ENCODE data around the gene ECEL1. TPM values are rescaled to one million over a fixed set of nuclear protein-coding genes. Genes with fewer than 3 reads are reported as not detected.
"Not testable (repeated sequence)": the region's sequence is repeated elsewhere in the genome, so short reads cannot be mapped to it uniquely, and the experiment has no call there.

Gene ECEL1
- total RNA-seq, 2 donors from 2014 or later: 1.6 to 4.6 TPM

DNA sequence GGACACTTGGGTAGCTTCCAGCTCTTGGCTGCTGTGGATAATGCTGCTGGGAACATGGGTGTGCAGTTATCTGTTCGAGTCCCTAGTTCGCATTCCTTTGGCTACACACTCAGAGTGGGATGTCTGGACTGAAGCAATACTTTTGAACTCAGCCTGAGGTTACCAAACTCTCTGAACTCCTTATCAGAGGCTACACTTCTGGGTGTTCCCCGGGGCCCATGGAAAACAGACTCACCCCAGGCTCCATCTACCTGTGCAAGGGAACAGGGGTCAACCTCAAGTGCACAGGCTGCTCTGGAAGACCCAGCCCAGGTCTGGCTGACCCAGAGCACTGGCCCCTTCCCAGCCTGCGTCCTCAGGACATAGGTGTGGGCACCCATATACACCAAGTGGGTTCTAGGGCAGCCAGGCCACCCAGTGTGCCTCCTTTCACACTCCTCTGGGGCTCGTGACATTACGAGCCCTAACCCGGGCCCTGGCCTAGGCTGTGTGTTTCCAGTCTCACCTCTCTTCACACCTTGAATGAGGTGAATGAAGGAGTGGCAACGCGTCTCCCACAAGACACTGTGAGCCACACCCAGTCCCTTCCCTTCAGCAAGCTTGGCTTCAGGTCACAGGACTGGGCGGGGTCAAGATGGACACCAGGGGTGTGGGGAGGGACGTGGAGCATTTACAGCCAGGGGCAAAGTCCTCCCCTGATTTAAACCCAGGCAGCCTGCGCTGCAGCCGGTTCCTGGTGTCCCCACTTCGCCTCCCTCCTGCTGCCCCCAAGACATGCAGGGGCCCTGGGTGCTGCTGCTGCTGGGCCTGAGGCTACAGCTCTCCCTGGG lies 32.0 kb downstream of the ECEL1 start, which contains the start of gene ALPI:
TSS of gene ALPI (plus strand) at position 728 of the 830 bp plus-strand sequence. CDS start at position 775, 47 bp downstream.
- TF ChIP-seq, protein P1, sequence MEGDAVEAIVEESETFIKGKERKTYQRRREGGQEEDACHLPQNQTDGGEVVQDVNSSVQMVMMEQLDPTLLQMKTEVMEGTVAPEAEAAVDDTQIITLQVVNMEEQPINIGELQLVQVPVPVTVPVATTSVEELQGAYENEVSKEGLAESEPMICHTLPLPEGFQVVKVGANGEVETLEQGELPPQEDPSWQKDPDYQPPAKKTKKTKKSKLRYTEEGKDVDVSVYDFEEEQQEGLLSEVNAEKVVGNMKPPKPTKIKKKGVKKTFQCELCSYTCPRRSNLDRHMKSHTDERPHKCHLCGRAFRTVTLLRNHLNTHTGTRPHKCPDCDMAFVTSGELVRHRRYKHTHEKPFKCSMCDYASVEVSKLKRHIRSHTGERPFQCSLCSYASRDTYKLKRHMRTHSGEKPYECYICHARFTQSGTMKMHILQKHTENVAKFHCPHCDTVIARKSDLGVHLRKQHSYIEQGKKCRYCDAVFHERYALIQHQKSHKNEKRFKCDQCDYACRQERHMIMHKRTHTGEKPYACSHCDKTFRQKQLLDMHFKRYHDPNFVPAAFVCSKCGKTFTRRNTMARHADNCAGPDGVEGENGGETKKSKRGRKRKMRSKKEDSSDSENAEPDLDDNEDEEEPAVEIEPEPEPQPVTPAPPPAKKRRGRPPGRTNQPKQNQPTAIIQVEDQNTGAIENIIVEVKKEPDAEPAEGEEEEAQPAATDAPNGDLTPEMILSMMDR (conservative IDR thresholded peaks at IDR 0.05): no peak
- H3K9me3 Mint-ChIP-seq: no peaks in the 10 kb centered on the region
- H3K36me3 ChIP-seq (ENCODE audit: control insufficient read depth, insufficient read depth, low read length): no peaks in the 10 kb centered on the region
- no peak within 1 kb of the TSS for H3K27ac Mint-ChIP-seq
- H3K27me3 Mint-ChIP-seq (ENCODE audit: insufficient read depth): peaks cover 15% of the 10 kb centered on the region
- no peaks in the 10 kb centered on the region for H3K36me3 Mint-ChIP-seq (ENCODE audit: low read depth)
- DNase-seq: peak; percentile 47
- no peak within 1 kb of the TSS for H3K9ac ChIP-seq (ENCODE audit: extremely low read depth, low read length, poor library complexity, severe bottlenecking)
- no peaks in the 10 kb centered on the region for H3K27me3 ChIP-seq (ENCODE audit: control insufficient read depth, insufficient read depth, low read length, poor library complexity, severe bottlenecking)
- 87 to 91% methylated on average over 4 to 14 of the region's 14 CpGs for WGBS, 2 experiments (ENCODE audit: insufficient coverage in 1 of 2, insufficient read length in 1 of 2)
- no peaks in the 10 kb centered on the region for H3K4me1 ChIP-seq (ENCODE audit: control insufficient read depth, insufficient read depth, low read length)
- no peaks in the 10 kb centered on the region for H3K9me3 ChIP-seq (ENCODE audit: control insufficient read depth, low read length)
- peaks cover 1% of the 10 kb centered on the region for H3K4me1 Mint-ChIP-seq
- H3K4me3 ChIP-seq (ENCODE audit: low read length): no peak within 1 kb of the TSS
- no peak within 1 kb of the TSS for H3K4me3 Mint-ChIP-seq
- H3K27ac ChIP-seq (ENCODE audit: low read depth, low read length): no peak within 1 kb of the TSS

DNA sequence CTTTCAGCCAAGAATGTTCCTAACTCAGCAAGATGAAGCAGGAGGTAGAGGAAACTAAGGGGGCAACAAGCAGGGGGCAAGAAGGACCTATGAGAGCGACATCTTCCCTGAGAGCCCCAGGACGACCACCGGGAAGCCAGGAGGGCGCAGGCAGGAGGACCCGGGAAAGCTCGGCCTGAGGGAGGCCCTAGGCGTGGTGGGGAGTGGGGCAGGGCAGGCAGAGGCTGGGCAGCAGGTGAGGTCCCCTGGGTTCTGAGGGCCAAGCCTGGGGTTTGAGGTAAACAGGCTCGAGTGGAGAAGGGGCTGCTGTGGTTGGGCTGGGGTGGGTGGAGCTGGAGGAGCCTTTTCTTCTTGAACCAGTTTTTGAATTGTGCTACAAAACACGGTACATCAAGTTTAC lies 33.0 kb downstream of the ECEL1 start:
- no peak overlapping the region for H3K9ac ChIP-seq (ENCODE audit: extremely low read depth, low read length, poor library complexity, severe bottlenecking)
- Mint-ChIP-seq H3K27me3 (ENCODE audit: insufficient read depth) (peaks cover 14% of the 10 kb centered on the region), H3K4me1 (peaks cover 1% of the 10 kb centered on the region)

DNA sequence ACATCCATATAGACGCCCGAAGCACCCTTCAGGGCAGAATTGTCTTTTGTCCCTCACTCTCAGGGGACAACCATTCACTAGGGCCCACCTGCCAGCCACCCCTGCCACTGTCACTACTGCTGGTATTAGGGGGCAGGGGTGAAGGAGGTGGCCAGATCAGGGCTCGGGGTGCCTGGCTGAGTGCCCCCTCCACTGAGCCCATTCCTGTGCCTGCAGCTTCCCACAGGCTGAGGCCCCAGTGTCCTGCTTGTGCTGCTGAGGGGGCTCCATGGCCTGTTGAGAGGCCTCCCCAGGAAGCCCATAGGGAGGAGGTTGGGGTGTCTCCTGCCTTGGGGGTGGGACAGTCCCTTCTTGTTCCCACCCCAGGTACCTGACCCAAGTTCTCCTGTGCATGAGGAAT lies 36.0 kb downstream of the ECEL1 start:
- not testable (repeated sequence) for H3K4me1 ChIP-seq (ENCODE audit: control insufficient read depth, insufficient read depth, low read length); H3K36me3 Mint-ChIP-seq (ENCODE audit: low read depth); H3K27me3 Mint-ChIP-seq (ENCODE audit: insufficient read depth); H3K9ac ChIP-seq (ENCODE audit: extremely low read depth, low read length, poor library complexity, severe bottlenecking); H3K4me3 Mint-ChIP-seq; DNase-seq; H3K4me3 ChIP-seq (ENCODE audit: low read length); H3K4me1 Mint-ChIP-seq; H3K27ac Mint-ChIP-seq; H3K27me3 ChIP-seq (ENCODE audit: control insufficient read depth, insufficient read depth, low read length, poor library complexity, severe bottlenecking); H3K9me3 Mint-ChIP-seq; H3K27ac ChIP-seq (ENCODE audit: low read depth, low read length); H3K9me3 ChIP-seq (ENCODE audit: control insufficient read depth, low read length); H3K36me3 ChIP-seq (ENCODE audit: control insufficient read depth, insufficient read depth, low read length)
- 79% methylated on average over 3 of the region's 3 CpGs; no CpG with 5 or more reads in 1 of the 2 experiments for WGBS, 2 experiments (ENCODE audit: insufficient coverage in 1 of 2, insufficient read length in 1 of 2)

More for the DNA sequence above, 33.0 kb downstream of the ECEL1 start:
- peaks cover 4% of the 10 kb centered on the region for H3K27me3 ChIP-seq (ENCODE audit: control insufficient read depth, insufficient read depth, low read length, poor library complexity, severe bottlenecking)
- no peaks in the 10 kb centered on the region for H3K4me1 ChIP-seq (ENCODE audit: control insufficient read depth, insufficient read depth, low read length)
- Mint-ChIP-seq H3K4me3 (no peak overlapping the region), H3K27ac (no peak overlapping the region), H3K9me3 (no peaks in the 10 kb centered on the region), H3K36me3 (ENCODE audit: low read depth) (no peaks in the 10 kb centered on the region)
- H3K4me3 ChIP-seq (ENCODE audit: low read length): no peak overlapping the region
- H3K36me3 ChIP-seq (ENCODE audit: control insufficient read depth, insufficient read depth, low read length): no peaks in the 10 kb centered on the region
- no peak overlapping the region for H3K27ac ChIP-seq (ENCODE audit: low read depth, low read length)
- no peaks in the 10 kb centered on the region for H3K9me3 ChIP-seq (ENCODE audit: control insufficient read depth, low read length)
- WGBS, 2 experiments (ENCODE audit: insufficient coverage in 1 of 2, insufficient read length in 1 of 2): 88 to 95% methylated on average over 8 of the region's 9 CpGs
- TF ChIP-seq, protein P1 (conservative IDR thresholded peaks at IDR 0.05): no peak
- DNase-seq: no peak
